ENCODE data around the gene TRIM77. TPM values are rescaled to one million over a fixed set of nuclear protein-coding genes. Genes with fewer than 3 reads are reported as not detected.
"Not testable (repeated sequence)": the region's sequence is repeated elsewhere in the genome, so short reads cannot be mapped to it uniquely, and the experiment has no call there.

Gene TRIM77
- total and polyA plus RNA-seq, 4 donors = not detected

DNA sequence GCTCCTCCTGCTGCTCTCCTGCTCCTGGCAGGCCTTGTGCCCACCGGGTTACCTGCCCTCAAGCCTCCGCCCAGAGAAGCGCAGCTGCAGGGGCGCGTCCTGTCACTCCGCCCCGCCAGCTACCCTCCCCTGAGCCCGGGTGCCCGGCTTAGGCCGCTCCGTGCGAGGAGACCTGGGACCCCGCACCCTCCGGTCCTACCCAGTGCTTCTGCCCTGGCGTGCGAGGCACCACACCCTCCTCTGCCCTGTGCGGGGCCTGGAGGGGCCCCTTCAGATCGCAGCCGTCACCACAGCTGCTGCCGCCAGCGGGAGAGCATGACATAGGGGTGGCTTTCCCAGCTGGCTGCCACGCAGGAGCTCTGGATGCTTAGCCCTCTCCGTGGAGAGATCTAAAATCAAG, 20.1 kb downstream of the TRIM77 start:
- H3K27ac ChIP-seq (ENCODE audit: low read depth in 1 of 2, low read length in 2 of 2); H3K9ac ChIP-seq (ENCODE audit: low read depth in 1 of 2, low read length in 2 of 2); H3K4me3 ChIP-seq (ENCODE audit: low read depth in 1 of 3, low read length in 3 of 3); H3K36me3 ChIP-seq (ENCODE audit: control insufficient read depth in 4 of 4, insufficient read depth in 3 of 4, low read depth in 1 of 4, low read length in 3 of 4); H3K9me3 ChIP-seq (ENCODE audit: control insufficient read depth in 4 of 4, low read length in 3 of 4); H3K4me1 ChIP-seq (ENCODE audit: control insufficient read depth in 4 of 4, insufficient read depth in 4 of 4, low read length in 3 of 4); H3K27me3 ChIP-seq (ENCODE audit: control insufficient read depth in 4 of 4, insufficient read depth in 4 of 4, low read length in 3 of 4); DNase-seq (ENCODE audit: low spot score): not testable (repeated sequence)
- WGBS = 92% methylated on average over 23 of the region's 23 CpGs

DNA sequence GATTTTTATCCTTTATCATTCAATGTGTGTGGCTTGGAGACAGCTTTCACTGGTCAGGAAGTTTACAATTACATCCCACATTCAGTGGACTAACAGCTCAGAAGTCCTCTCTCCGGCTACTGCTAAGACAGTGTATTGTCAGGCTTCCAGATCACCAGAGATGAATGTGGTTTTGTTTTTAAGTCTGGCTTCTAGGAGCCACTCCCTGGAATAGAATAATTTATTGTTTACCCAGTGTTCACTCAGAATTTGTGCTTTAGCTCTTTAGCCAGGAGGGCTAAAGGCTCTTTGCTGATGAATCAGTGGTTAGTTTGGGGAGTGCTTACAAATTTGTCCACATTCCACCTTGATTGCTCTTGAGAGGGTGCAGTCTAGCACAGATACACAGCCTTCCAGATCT, 26.5 kb downstream of the TRIM77 start:
- Histone ChIP-seq H3K27ac (ENCODE audit: low read depth in 1 of 2, low read length in 2 of 2) (no peak overlapping the region), H3K4me1 (ENCODE audit: control insufficient read depth in 4 of 4, insufficient read depth in 4 of 4, low read length in 3 of 4) (no peaks in the 10 kb centered on the region), H3K4me3 (ENCODE audit: low read depth in 1 of 3, low read length in 3 of 3) (no peak overlapping the region), H3K9ac (ENCODE audit: low read depth in 1 of 2, low read length in 2 of 2) (no peak overlapping the region), H3K36me3 (ENCODE audit: control insufficient read depth in 4 of 4, insufficient read depth in 3 of 4, low read depth in 1 of 4, low read length in 3 of 4) (no peaks in the 10 kb centered on the region), H3K27me3 (ENCODE audit: control insufficient read depth in 4 of 4, insufficient read depth in 4 of 4, low read length in 3 of 4) (no peaks in the 10 kb centered on the region), H3K9me3 (ENCODE audit: control insufficient read depth in 4 of 4, low read length in 3 of 4) (no peaks in the 10 kb centered on the region)
- DNase-seq (ENCODE audit: low spot score) = no peak
- TF ChIP-seq FOXA1 (IDR thresholded peaks at IDR 0.05) (no peak), SP1 (IDR thresholded peaks at IDR 0.05) (no peak), JUND (IDR thresholded peaks at IDR 0.05) (no peak), GABPA (IDR thresholded peaks at IDR 0.05 in 1 of 2, conservative IDR thresholded peaks at IDR 0.05 in 1 of 2) (no peak), RXRA (IDR thresholded peaks at IDR 0.05) (no peak), YY1 (IDR thresholded peaks at IDR 0.05) (no peak), FOXA2 (IDR thresholded peaks at IDR 0.05) (no peak), TAF1 (conservative IDR thresholded peaks at IDR 0.05) (no peak), HNF4A (conservative IDR thresholded peaks at IDR 0.05) (no peak), EGR1 (IDR thresholded peaks at IDR 0.05; ENCODE audit: low read depth in 2 of 2) (no peak), RAD21 (IDR thresholded peaks at IDR 0.05) (no peak), HNF4G (IDR thresholded peaks at IDR 0.05) (no peak), NR2F2 (IDR thresholded peaks at IDR 0.05) (no peak)
- TF ChIP-seq, protein P1, sequence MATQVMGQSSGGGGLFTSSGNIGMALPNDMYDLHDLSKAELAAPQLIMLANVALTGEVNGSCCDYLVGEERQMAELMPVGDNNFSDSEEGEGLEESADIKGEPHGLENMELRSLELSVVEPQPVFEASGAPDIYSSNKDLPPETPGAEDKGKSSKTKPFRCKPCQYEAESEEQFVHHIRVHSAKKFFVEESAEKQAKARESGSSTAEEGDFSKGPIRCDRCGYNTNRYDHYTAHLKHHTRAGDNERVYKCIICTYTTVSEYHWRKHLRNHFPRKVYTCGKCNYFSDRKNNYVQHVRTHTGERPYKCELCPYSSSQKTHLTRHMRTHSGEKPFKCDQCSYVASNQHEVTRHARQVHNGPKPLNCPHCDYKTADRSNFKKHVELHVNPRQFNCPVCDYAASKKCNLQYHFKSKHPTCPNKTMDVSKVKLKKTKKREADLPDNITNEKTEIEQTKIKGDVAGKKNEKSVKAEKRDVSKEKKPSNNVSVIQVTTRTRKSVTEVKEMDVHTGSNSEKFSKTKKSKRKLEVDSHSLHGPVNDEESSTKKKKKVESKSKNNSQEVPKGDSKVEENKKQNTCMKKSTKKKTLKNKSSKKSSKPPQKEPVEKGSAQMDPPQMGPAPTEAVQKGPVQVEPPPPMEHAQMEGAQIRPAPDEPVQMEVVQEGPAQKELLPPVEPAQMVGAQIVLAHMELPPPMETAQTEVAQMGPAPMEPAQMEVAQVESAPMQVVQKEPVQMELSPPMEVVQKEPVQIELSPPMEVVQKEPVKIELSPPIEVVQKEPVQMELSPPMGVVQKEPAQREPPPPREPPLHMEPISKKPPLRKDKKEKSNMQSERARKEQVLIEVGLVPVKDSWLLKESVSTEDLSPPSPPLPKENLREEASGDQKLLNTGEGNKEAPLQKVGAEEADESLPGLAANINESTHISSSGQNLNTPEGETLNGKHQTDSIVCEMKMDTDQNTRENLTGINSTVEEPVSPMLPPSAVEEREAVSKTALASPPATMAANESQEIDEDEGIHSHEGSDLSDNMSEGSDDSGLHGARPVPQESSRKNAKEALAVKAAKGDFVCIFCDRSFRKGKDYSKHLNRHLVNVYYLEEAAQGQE (IDR thresholded peaks at IDR 0.05) = no peak
- TF ChIP-seq, protein P2, sequence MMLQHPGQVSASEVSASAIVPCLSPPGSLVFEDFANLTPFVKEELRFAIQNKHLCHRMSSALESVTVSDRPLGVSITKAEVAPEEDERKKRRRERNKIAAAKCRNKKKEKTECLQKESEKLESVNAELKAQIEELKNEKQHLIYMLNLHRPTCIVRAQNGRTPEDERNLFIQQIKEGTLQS (IDR thresholded peaks at IDR 0.05) = no peak
- TF ChIP-seq, protein P3, sequence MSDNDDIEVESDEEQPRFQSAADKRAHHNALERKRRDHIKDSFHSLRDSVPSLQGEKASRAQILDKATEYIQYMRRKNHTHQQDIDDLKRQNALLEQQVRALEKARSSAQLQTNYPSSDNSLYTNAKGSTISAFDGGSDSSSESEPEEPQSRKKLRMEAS (IDR thresholded peaks at IDR 0.05) = no peak
- TF ChIP-seq, protein P4, sequence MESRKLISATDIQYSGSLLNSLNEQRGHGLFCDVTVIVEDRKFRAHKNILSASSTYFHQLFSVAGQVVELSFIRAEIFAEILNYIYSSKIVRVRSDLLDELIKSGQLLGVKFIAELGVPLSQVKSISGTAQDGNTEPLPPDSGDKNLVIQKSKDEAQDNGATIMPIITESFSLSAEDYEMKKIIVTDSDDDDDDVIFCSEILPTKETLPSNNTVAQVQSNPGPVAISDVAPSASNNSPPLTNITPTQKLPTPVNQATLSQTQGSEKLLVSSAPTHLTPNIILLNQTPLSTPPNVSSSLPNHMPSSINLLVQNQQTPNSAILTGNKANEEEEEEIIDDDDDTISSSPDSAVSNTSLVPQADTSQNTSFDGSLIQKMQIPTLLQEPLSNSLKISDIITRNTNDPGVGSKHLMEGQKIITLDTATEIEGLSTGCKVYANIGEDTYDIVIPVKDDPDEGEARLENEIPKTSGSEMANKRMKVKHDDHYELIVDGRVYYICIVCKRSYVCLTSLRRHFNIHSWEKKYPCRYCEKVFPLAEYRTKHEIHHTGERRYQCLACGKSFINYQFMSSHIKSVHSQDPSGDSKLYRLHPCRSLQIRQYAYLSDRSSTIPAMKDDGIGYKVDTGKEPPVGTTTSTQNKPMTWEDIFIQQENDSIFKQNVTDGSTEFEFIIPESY (IDR thresholded peaks at IDR 0.05) = no peak
- TF ChIP-seq, protein P5, sequence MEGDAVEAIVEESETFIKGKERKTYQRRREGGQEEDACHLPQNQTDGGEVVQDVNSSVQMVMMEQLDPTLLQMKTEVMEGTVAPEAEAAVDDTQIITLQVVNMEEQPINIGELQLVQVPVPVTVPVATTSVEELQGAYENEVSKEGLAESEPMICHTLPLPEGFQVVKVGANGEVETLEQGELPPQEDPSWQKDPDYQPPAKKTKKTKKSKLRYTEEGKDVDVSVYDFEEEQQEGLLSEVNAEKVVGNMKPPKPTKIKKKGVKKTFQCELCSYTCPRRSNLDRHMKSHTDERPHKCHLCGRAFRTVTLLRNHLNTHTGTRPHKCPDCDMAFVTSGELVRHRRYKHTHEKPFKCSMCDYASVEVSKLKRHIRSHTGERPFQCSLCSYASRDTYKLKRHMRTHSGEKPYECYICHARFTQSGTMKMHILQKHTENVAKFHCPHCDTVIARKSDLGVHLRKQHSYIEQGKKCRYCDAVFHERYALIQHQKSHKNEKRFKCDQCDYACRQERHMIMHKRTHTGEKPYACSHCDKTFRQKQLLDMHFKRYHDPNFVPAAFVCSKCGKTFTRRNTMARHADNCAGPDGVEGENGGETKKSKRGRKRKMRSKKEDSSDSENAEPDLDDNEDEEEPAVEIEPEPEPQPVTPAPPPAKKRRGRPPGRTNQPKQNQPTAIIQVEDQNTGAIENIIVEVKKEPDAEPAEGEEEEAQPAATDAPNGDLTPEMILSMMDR (IDR thresholded peaks at IDR 0.05; ENCODE audit: low read depth, low read length, missing input control) = no peak
- WGBS = 62% methylated on average over 1 of the region's 1 CpG
